Activated CD4-positive, alpha-beta T cell treated with anti-CD3 and anti-CD28 coated beads, Interleukin-2, amount 50 U/mL, for 4 hours (primary cell): ENCODE results near the gene SNCA.

Source experiments
- DNase-seq, 2 experiments: peaks; one replicate each; pipeline ENCODE4 v3.0.0-alpha.2; 2020

The SNCA gene

GRCh38 chr4:89700766-89701423, 136.1 kb downstream of the SNCA start:
- DNase-seq, result no peak

GRCh38 chr4:89685690-89686089, 151.3 kb downstream of the SNCA start:
- no peak for DNase-seq

GRCh38 chr4:89685277-89685676, 151.7 kb downstream of the SNCA start:
- DNase-seq, result no peak

- no peak for DNase-seq
These were observed 152.4 kb downstream of the SNCA start for GRCh38 chr4:89684536-89684935.

GRCh38 chr4:89682808-89683207, 154.2 kb downstream of the SNCA start:
- no peak for DNase-seq

- no peak for DNase-seq
These were observed 155.3 kb downstream of the SNCA start for GRCh38 chr4:89681671-89682070.

GRCh38 chr4:89681219-89681618, 155.7 kb downstream of the SNCA start:
- DNase-seq, result no peak

GRCh38 chr4:89674876-89675459, 162.0 kb downstream of the SNCA start:
- DNase-seq, result no peak
